Vagina (tissue), 2 donors: ENCODE data around the gene PHIP. TPM values are rescaled to one million over a fixed set of nuclear protein-coding genes. Genes with fewer than 3 reads are reported as not detected.

Source experiments
- DNase-seq, 2 donors: peaks; one replicate each; pipeline ENCODE4 v3.0.0-alpha.2; 2017; ENCODE audit errors: extremely low spot score in 2 of 2
- H3K27ac ChIP-seq: fragments of 200-600 bp; sonication (generic); one replicate; pipeline ENCODE4 v1.5.1; 2019
- H3K27me3 ChIP-seq: fragments of 200-600 bp; sonication (generic); one replicate; pipeline ENCODE4 v1.5.1; 2019
- H3K36me3 ChIP-seq, 2 donors: fragments of 200-600 bp; sonication (generic); one replicate each; pipeline ENCODE4 v1.5.1; 2017 to 2019
- H3K4me1 ChIP-seq: fragments of 200-600 bp; sonication (generic); one replicate; pipeline ENCODE4 v1.5.1; 2019
- H3K4me3 ChIP-seq, 2 donors: fragments of 200-600 bp; sonication (generic); 1 replicate in 1 of 2; 2 replicates in 1 of 2; pipeline ENCODE4 v1.5.1; 2016 to 2019
- H3K9me3 ChIP-seq: fragments of 200-600 bp; sonication (generic); one replicate; pipeline ENCODE4 v1.5.1; 2019
- CTCF ChIP-seq, 3 experiments: fragments of 450-650 bp in 2 of 3; fragments of 200-600 bp in 1 of 3; sonication (generic) in 1 of 3; IDR thresholded peaks; one replicate each; pipeline ENCODE4 v1.5.1; 2017 to 2019; ENCODE audit warnings: antibody characterized with exemption in 3 of 3, mild to moderate bottlenecking in 2 of 3, moderate library complexity in 2 of 3
- POLR2A ChIP-seq, 2 donors: fragments of 450-650 bp; IDR thresholded peaks; one replicate each; pipeline ENCODE4 v1.6.1; 2017; ENCODE audit warnings: antibody characterized with exemption in 2 of 2, mild to moderate bottlenecking in 2 of 2, moderate library complexity in 2 of 2
- POLR2AphosphoS5 ChIP-seq, 2 donors: sonication (generic); formaldehyde crosslinking; IDR thresholded peaks; one replicate each; pipeline ENCODE4 v1.9.0; 2017; ENCODE audit warnings: antibody characterized with exemption in 2 of 2, mild to moderate bottlenecking in 2 of 2, low read depth in 1 of 2; ENCODE audit not compliant: insufficient read depth in 1 of 2
- intact Hi-C: fragments of 100-400 bp; cut with DNase I; formaldehyde crosslinking; loops from one replicate; pipeline ENCODE4 v1.15.1; 2023
- total RNA-seq: library from RNA; depleted of rRNA; stranded (reverse); fragments of >200 nt; gene quantifications from one replicate; pipeline ENCODE4 v1.2.3, GENCODE V29; 2016

PHIP gene
- total RNA-seq, 1 donor from 2014 or later, result 32.9 TPM

- Histone ChIP-seq H3K4me1 (no peaks in the 10 kb centered on the region), H3K27ac (no peak overlapping the region), H3K4me3 (no peak overlapping the region), H3K9me3 (peaks cover 5% of the 10 kb centered on the region), H3K27me3 (no peaks in the 10 kb centered on the region), H3K36me3 (peaks cover 4 to 78% of the 10 kb centered on the region in 2 donors)
- intact Hi-C loops, result no loop called here
- no peak for DNase-seq
- no peak for TF ChIP-seq POLR2AphosphoS5 (IDR thresholded peaks at IDR 0.05; ENCODE audit: insufficient read depth in 1 of 2, low read depth in 1 of 2)
- no peak for TF ChIP-seq POLR2A (IDR thresholded peaks at IDR 0.05)
- TF ChIP-seq CTCF (IDR thresholded peaks at IDR 0.05), result no peak
Measured at GRCh38 chr6:78947529-78947928, 130.5 kb downstream of the PHIP start.

- DNase-seq, result no peak
- H3K9me3 ChIP-seq, result no peaks in the 10 kb centered on the region
- no peak overlapping the region for H3K27ac ChIP-seq
- peaks cover 4 to 47% of the 10 kb centered on the region in 2 donors for H3K36me3 ChIP-seq
- intact Hi-C loops, result no loop called here
- TF ChIP-seq CTCF (IDR thresholded peaks at IDR 0.05) (no peak), POLR2AphosphoS5 (IDR thresholded peaks at IDR 0.05; ENCODE audit: insufficient read depth in 1 of 2, low read depth in 1 of 2) (no peak), POLR2A (IDR thresholded peaks at IDR 0.05) (no peak)
- H3K4me1 ChIP-seq, result no peaks in the 10 kb centered on the region
- H3K4me3 ChIP-seq, result no peak overlapping the region
- H3K27me3 ChIP-seq, result no peaks in the 10 kb centered on the region
Measured at GRCh38 chr6:78942446-78942845, 135.6 kb downstream of the PHIP start.

- no peak for DNase-seq
- peaks cover 0 to 7% of the 10 kb centered on the region in 2 donors for H3K36me3 ChIP-seq
Measured at GRCh38 chr6:78936515-78936914, 141.5 kb downstream of the PHIP start.

GRCh38 chr6:78935553-78935952, 142.5 kb downstream of the PHIP start:
- H3K36me3 ChIP-seq, result peaks cover 0 to under 1% of the 10 kb centered on the region in 2 donors

More at GRCh38 chr6:78936515-78936914, 141.5 kb downstream of the PHIP start:
- no peaks in the 10 kb centered on the region for H3K4me1 ChIP-seq
- TF ChIP-seq POLR2A (IDR thresholded peaks at IDR 0.05) (no peak), POLR2AphosphoS5 (IDR thresholded peaks at IDR 0.05; ENCODE audit: insufficient read depth in 1 of 2, low read depth in 1 of 2) (no peak), CTCF (IDR thresholded peaks at IDR 0.05) (no peak)
- intact Hi-C loops, result no loop called here
- no peaks in the 10 kb centered on the region for H3K27me3 ChIP-seq
- H3K4me3 ChIP-seq, result no peak overlapping the region
- no peaks in the 10 kb centered on the region for H3K9me3 ChIP-seq
- H3K27ac ChIP-seq, result no peak overlapping the region

More at GRCh38 chr6:78935553-78935952, 142.5 kb downstream of the PHIP start:
- intact Hi-C loops, result no loop called here
- H3K27ac ChIP-seq, result no peak overlapping the region
- H3K27me3 ChIP-seq, result no peaks in the 10 kb centered on the region
- H3K9me3 ChIP-seq, result no peaks in the 10 kb centered on the region
- no peak for TF ChIP-seq POLR2AphosphoS5 (IDR thresholded peaks at IDR 0.05; ENCODE audit: insufficient read depth in 1 of 2, low read depth in 1 of 2)
- no peak for TF ChIP-seq CTCF (IDR thresholded peaks at IDR 0.05)
- TF ChIP-seq POLR2A (IDR thresholded peaks at IDR 0.05), result no peak
- DNase-seq, result no peak
- H3K4me1 ChIP-seq, result no peaks in the 10 kb centered on the region
- no peak overlapping the region for H3K4me3 ChIP-seq
